Adrenal gland (tissue), 12 donors: ENCODE results near the gene CCDC197. TPM values are rescaled to one million over a fixed set of nuclear protein-coding genes. Genes with fewer than 3 reads are reported as not detected.

Source experiments
- DNase-seq, 7 donors: peaks; one replicate each; pipeline ENCODE4 v3.0.0-alpha.2; 2019 to 2020
- H3K27ac ChIP-seq, 5 donors: fragments of 200-600 bp; sonication (generic) in 4 of 5; 1 replicate in 3 of 5; 2 replicates in 2 of 5; pipeline versions ENCODE4 v1.5.1 to v1.8.0; 2016 to 2020; ENCODE audit warnings: mild to moderate bottlenecking in 1 of 5
- H3K27me3 ChIP-seq: fragments of 200-600 bp; 2 replicates; pipeline ENCODE4 v1.8.0; 2021
- H3K36me3 ChIP-seq, 2 donors: fragments of 200-600 bp; replicated peaks in 1 of 2; 1 replicate in 1 of 2; 2 replicates in 1 of 2; pipeline versions ENCODE4 v1.5.1 to v1.8.0; 2018 to 2022
- H3K4me1 ChIP-seq, 2 donors: fragments of 200-600 bp; replicated peaks in 1 of 2; 1 replicate in 1 of 2; 2 replicates in 1 of 2; pipeline versions ENCODE4 v1.5.1 to v1.8.0; 2018 to 2021
- H3K4me3 ChIP-seq, 4 donors: fragments of 200-600 bp; sonication (generic) in 3 of 4; one replicate each; pipeline ENCODE4 v1.5.1; 2016 to 2018
- H3K9me3 ChIP-seq, 3 donors: fragments of 200-600 bp; sonication (generic) in 1 of 3; replicated peaks in 1 of 3; 1 replicate in 2 of 3; 2 replicates in 1 of 3; pipeline versions ENCODE4 v1.5.1 to v1.8.0; 2016 to 2021
- POLR2A ChIP-seq, 2 donors: fragments of 450-650 bp; IDR thresholded peaks; one replicate each; pipeline ENCODE4 v1.6.1; 2017; ENCODE audit warnings: antibody characterized with exemption in 2 of 2, mild to moderate bottlenecking in 2 of 2, moderate library complexity in 1 of 2
- WGBS, 4 donors: extraction: QIAGEN DNeasy Blood & Tissue Kit in 2 of 4; methylation state at CpG; one replicate each; pipeline versions ENCODE4 v1.1.5 to v1.1.7; 2013 to 2017; 5-methylcytosine and 5-hydroxymethylcytosine counted together
- intact Hi-C, 2 donors: fragments of 100-400 bp; cut with DNase I; formaldehyde crosslinking; loops; one replicate each; pipeline versions ENCODE4 v1.14.1 to v1.15.0; 2022 to 2023
- polyA plus RNA-seq, 3 donors: library from polyadenylated mRNA; stranded (reverse); fragments of 200-250 nt in 2 of 3; fragments of 350-450 nt in 1 of 3; fragmentation: Illumina TruSeq in 1 of 3; extraction: RNeasy Lipid Tissue Mini Kit (QIAGEN cat#74804) in 1 of 3; gene quantifications; one replicate each; pipeline ENCODE4 v1.2.3, GENCODE V29; 2013 to 2014
- total RNA-seq, 9 donors: library from RNA; depleted of rRNA in 4 of 9; stranded (reverse); fragments of >200 nt in 4 of 9; fragments of 120-200 nt in 1 of 9; fragmentation: NEBNext Ultra II Directional in 1 of 9; extraction: Animal tissue kit (Norgen Biotek cat#: 25700) in 1 of 9; gene quantifications; one replicate each; pipeline versions ENCODE4 v1.1.0 to v1.2.4, GENCODE V29; 2013 to 2023
- TF ChIP-seq, protein P1 (sequence below), 6 experiments: fragments of 450-650 bp in 4 of 6; fragments of 200-600 bp in 2 of 6; sonication (generic) in 1 of 6; IDR thresholded peaks; 1 replicate in 5 of 6; 2 replicates in 1 of 6; pipeline versions ENCODE4 v1.5.1 to v1.8.0; 2016 to 2021; ENCODE audit warnings: antibody characterized with exemption in 6 of 6, mild to moderate bottlenecking in 2 of 6, moderate library complexity in 1 of 6
- donor health status: healthy with polysubstance abuse.
- donor health status: Bipolar disorder and iron deficiency.
- donor health status: DM: yes; HTN: yes; CAD: no.
- donor health status: DM: no; HTN: no; CAD: no.
- donor health status: DM: no; HTN: no; CAD: no.
- donor health status: DM: yes; HTN: yes; CAD: no.

CCDC197 gene
- total and polyA plus RNA-seq, 12 donors: not detected

DNA sequence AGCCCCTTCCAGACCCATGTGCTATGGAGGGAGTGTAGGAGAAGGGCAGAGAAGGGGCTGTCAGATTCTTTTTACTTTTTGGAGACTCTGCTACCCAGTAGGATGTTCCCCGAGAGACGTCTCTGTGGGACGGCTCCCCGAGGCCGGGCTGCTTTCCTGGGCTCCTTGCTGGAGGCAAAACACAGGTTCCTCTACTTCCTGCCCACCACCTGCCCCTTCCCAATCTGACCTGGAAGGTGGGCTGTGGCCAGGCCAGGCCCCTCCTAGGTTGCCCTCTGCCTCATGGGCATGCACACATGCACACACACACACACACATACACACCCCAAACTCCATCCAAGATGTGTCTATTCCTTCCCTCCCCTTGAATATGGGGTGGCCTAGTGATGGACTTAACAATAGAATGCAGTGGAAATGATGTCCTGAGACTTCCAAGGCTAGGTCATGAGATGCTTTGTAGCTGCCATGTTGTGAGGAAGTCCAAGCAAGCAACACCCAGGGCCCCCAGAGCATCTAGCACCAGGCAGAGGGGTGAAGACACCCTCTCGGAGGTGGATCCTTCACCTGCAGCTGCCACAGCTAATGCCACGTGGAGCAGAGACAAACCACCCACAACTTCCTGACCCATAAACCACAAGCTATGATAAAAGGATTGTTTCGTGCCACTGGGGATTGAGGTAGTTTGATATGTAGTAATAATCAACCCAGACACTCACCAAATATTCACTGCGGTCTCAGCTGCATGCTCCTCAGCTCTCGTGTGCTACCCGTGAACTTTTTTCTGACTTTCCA lies 19.1 kb upstream of the CCDC197 start:
- no peaks in the 10 kb centered on the region for H3K4me1 ChIP-seq
- intact Hi-C loops: no loop called here
- WGBS, 4 donors: 83 to 91% (median 89%) methylated on average over 11 of the region's 11 CpGs

DNA sequence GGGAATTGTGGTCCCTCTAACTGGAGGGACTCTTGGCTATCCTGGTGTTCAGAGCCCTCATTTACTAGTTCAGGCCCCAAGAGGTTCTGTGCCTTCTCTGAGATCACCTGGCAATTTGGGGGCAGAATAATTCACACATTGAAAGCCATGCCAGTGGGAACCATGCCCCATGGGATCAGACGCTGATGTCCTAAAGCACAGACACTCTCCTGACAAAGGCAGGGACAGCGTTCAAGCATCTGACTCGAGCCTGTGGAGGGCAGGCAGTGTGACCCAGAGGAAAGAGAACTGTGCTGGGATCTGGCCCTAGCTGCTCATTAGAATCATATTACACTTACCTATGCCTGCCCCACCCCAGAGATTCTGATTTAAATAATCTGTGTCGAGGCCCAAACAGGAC lies 18.4 kb upstream of the CCDC197 start:
- intact Hi-C loops: no loop called here
- TF ChIP-seq, protein P1, sequence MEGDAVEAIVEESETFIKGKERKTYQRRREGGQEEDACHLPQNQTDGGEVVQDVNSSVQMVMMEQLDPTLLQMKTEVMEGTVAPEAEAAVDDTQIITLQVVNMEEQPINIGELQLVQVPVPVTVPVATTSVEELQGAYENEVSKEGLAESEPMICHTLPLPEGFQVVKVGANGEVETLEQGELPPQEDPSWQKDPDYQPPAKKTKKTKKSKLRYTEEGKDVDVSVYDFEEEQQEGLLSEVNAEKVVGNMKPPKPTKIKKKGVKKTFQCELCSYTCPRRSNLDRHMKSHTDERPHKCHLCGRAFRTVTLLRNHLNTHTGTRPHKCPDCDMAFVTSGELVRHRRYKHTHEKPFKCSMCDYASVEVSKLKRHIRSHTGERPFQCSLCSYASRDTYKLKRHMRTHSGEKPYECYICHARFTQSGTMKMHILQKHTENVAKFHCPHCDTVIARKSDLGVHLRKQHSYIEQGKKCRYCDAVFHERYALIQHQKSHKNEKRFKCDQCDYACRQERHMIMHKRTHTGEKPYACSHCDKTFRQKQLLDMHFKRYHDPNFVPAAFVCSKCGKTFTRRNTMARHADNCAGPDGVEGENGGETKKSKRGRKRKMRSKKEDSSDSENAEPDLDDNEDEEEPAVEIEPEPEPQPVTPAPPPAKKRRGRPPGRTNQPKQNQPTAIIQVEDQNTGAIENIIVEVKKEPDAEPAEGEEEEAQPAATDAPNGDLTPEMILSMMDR (IDR thresholded peaks at IDR 0.05): no peak
- no peak for TF ChIP-seq POLR2A (IDR thresholded peaks at IDR 0.05)
- no peaks in the 10 kb centered on the region for H3K4me1 ChIP-seq
- H3K4me3 ChIP-seq: no peak overlapping the region
- no peaks in the 10 kb centered on the region for H3K27me3 ChIP-seq
- H3K27ac ChIP-seq: no peak overlapping the region
- 82 to 96% (median 90%) methylated on average over 3 to 4 of the region's 4 CpGs for WGBS, 4 donors
- no peaks in the 10 kb centered on the region for H3K36me3 ChIP-seq
- no peaks in the 10 kb centered on the region for H3K9me3 ChIP-seq
- no peak for DNase-seq

More for the DNA sequence above, 19.1 kb upstream of the CCDC197 start:
- TF ChIP-seq POLR2A (IDR thresholded peaks at IDR 0.05): no peak
- TF ChIP-seq, protein P1 (IDR thresholded peaks at IDR 0.05): no peak
- Histone ChIP-seq H3K27me3 (no peaks in the 10 kb centered on the region), H3K36me3 (no peaks in the 10 kb centered on the region), H3K9me3 (no peaks in the 10 kb centered on the region), H3K27ac (no peak overlapping the region), H3K4me3 (no peak overlapping the region)
- no peak for DNase-seq

DNA sequence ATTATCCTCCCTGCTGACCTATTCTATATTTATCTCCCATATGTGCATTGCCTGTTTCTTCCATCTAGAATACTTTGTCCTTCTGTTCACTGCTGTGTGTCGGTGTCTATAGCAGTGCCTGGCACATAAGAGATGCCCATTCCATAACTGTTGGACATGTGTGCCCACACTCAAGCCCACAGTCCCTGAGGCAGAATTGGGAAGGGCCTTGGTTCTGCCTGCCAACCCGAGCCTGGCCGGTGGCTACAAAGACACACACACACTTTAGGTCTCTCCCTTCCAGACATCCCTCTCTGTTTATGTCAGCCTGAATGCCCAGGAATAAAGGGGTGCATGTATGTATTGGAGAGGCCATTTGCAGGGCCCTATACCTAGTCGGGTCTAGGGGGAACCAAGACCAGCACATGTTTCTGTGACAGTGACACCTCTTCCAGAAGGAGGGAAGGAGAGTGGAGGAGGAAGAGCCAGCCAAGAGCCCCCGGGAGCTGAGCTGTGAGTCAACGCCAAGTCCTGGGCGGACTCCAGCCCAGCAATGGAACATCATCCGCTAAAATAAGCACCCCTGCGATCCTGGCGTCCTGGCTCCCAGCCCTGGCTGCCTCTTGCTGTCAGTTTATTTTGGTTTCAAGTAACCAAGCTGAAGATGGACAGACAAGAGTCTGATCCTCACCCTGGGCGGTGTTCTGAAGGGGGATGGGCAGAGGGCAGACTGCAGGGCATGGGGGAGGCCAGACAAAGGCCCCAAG lies 16.5 kb upstream of the CCDC197 start:
- no peak for DNase-seq
- WGBS, 4 donors: 76 to 88% (median 80%) methylated on average over 8 to 11 of the region's 11 CpGs
- no peaks in the 10 kb centered on the region for H3K9me3 ChIP-seq
- no peak overlapping the region for H3K27ac ChIP-seq
- intact Hi-C loops: no loop called here
- H3K4me1 ChIP-seq: no peaks in the 10 kb centered on the region
- no peaks in the 10 kb centered on the region for H3K36me3 ChIP-seq
- TF ChIP-seq, protein P1 (IDR thresholded peaks at IDR 0.05): no peak
- TF ChIP-seq POLR2A (IDR thresholded peaks at IDR 0.05): no peak
- H3K4me3 ChIP-seq: no peak overlapping the region
- no peaks in the 10 kb centered on the region for H3K27me3 ChIP-seq

DNA sequence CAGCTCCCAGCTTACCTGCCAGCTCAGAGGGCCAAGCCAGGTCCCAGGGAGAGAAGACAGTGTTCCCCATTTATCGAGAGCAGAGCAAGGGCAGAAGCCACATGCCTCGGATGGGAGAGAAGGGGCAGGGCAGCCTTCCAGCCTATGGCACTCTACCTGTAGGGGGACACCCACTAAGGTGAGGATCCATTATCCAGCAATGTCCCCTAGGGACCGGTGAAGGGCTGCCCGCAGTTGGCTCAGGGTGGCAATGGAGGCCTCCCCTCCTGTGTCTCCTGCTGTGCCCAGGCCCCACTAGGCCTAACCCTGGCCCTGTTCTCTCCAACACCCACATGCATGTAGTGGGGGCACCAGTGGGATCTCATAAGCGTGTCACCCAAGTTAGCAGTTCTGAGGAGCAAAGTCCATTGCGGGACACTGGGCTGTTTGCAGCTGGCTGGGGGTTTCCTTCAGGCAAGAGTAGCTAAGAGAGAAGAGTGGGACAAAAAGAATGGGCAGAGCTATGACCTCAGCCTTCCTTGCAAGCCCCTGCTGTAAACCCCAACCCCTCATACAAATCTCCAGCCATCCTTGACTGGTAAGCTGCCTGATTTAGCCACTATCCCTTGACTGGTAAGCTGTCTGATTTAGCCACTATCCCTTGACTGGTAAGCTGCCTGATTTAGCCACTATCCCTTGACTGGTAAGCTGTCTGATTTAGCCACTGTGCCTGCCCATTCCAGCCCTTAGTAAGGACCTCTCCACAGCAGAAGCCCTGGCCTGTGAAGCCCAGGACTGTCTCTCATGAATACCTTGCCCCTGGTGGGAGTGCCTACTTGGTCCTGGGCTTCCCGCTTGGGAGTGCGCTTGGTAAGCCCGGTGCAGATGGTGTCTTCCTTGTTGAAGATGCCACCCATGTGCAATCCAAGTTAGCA lies 15.5 kb upstream of the CCDC197 start:
- no peak overlapping the region for H3K4me3 ChIP-seq
- no peak for DNase-seq
- H3K27ac ChIP-seq: no peak overlapping the region
- H3K36me3 ChIP-seq: no peaks in the 10 kb centered on the region
- intact Hi-C loops: no loop called here
- H3K27me3 ChIP-seq: no peaks in the 10 kb centered on the region
- TF ChIP-seq POLR2A (IDR thresholded peaks at IDR 0.05): no peak
- TF ChIP-seq, protein P1 (IDR thresholded peaks at IDR 0.05): no peak
- 90 to 96% (median 95%) methylated on average over 3 to 9 of the region's 9 CpGs for WGBS, 4 donors
- no peaks in the 10 kb centered on the region for H3K9me3 ChIP-seq
- no peaks in the 10 kb centered on the region for H3K4me1 ChIP-seq
